Activated CD4-positive, alpha-beta T cell treated with anti-CD3 and anti-CD28 coated beads, Interleukin-2, amount 10 ng/mL, durations not matched to agents 24 days and 14 days (primary cell): ENCODE results near the gene DCTN5. TPM values are rescaled to one million over a fixed set of nuclear protein-coding genes. Genes with fewer than 3 reads are reported as not detected.
A peak's percentile ranks its signal among the peaks of the same experiment; 100 is the strongest.
"Not testable (repeated sequence)": the region's sequence is repeated elsewhere in the genome, so short reads cannot be mapped to it uniquely, and the experiment has no call there.

ENCODE experiments used
- DNase-seq: peaks from one replicate; pipeline ENCODE4 v3.0.0; 2022
- H3K27ac Mint-ChIP-seq: one replicate; pipeline ENCODE4 v1.8.0; 2022; ENCODE audit warnings: mild to moderate bottlenecking, mixed read lengths
- H3K27me3 Mint-ChIP-seq: one replicate; pipeline ENCODE4 v1.8.0; 2022; ENCODE audit warnings: mixed read lengths
- H3K36me3 Mint-ChIP-seq: one replicate; pipeline ENCODE4 v1.8.0; 2022; ENCODE audit warnings: low read depth, mild to moderate bottlenecking, mixed read lengths
- H3K4me1 Mint-ChIP-seq: one replicate; pipeline ENCODE4 v1.8.0; 2021; ENCODE audit warnings: mixed read lengths
- H3K4me3 Mint-ChIP-seq: one replicate; pipeline ENCODE4 v1.8.0; 2022; ENCODE audit warnings: mild to moderate bottlenecking, moderate library complexity, mixed read lengths
- H3K9me3 Mint-ChIP-seq: one replicate; pipeline ENCODE4 v1.8.0; 2021; ENCODE audit warnings: mixed read lengths
- intact Hi-C: fragments of 100-400 bp; cut with micrococcal nuclease; formaldehyde crosslinking; loops from one replicate; pipeline ENCODE4 v1.15.1; 2023
- total RNA-seq: library from RNA; stranded (reverse); gene quantifications from 2 replicates; pipeline ENCODE4 v1.2.3, GENCODE V29; 2022

The DCTN5 gene
- total RNA-seq, 1 donor from 2014 or later, result 98.3 TPM

GRCh38 chr16:23631874-23632273, 9.4 kb upstream of the DCTN5 start:
- Mint-ChIP-seq H3K4me1 (peaks cover 23% of the 10 kb centered on the region), H3K36me3 (peaks cover 52% of the 10 kb centered on the region)
- H3K27ac Mint-ChIP-seq, H3K4me3 Mint-ChIP-seq, intact Hi-C loops, DNase-seq, H3K9me3 Mint-ChIP-seq, H3K27me3 Mint-ChIP-seq: not testable (repeated sequence)

- intact Hi-C loops, result no loop called here
- no peaks in the 10 kb centered on the region for H3K9me3 Mint-ChIP-seq
- H3K27ac Mint-ChIP-seq, result no peak overlapping the region
- no peaks in the 10 kb centered on the region for H3K27me3 Mint-ChIP-seq
- peaks cover 25% of the 10 kb centered on the region for H3K4me1 Mint-ChIP-seq
- no peak overlapping the region for H3K4me3 Mint-ChIP-seq
- H3K36me3 Mint-ChIP-seq, result peaks cover 47% of the 10 kb centered on the region
- DNase-seq, result no peak
These were observed 6.7 kb upstream of the DCTN5 start for GRCh38 chr16:23634461-23635036.

- H3K4me3 Mint-ChIP-seq, result no peak overlapping the region
- H3K27me3 Mint-ChIP-seq, result no peaks in the 10 kb centered on the region
- intact Hi-C loops, result no loop called here
- peak overlapping the region; percentile 72 for H3K27ac Mint-ChIP-seq
- no peaks in the 10 kb centered on the region for H3K9me3 Mint-ChIP-seq
- no peak for DNase-seq
- H3K36me3 Mint-ChIP-seq, result peaks cover 40% of the 10 kb centered on the region
- peaks cover 29% of the 10 kb centered on the region for H3K4me1 Mint-ChIP-seq
These were observed 5.3 kb upstream of the DCTN5 start for GRCh38 chr16:23635958-23636357.

GRCh38 chr16:23640615-23640930, 693 bp upstream of the DCTN5 start:
- H3K27me3 Mint-ChIP-seq, result no peaks in the 10 kb centered on the region
- no peaks in the 10 kb centered on the region for H3K9me3 Mint-ChIP-seq
- H3K4me1 Mint-ChIP-seq, result peaks cover 30% of the 10 kb centered on the region
- DNase-seq, result no peak
- H3K27ac Mint-ChIP-seq, result peak overlapping the region; percentile 93
- intact Hi-C loops, result loop anchor here (2.0 kb wide), 1 partner anchor 38 kb away; the partner anchor contains the start of gene PLK1
- peak overlapping the region; percentile 97 for H3K4me3 Mint-ChIP-seq
- H3K36me3 Mint-ChIP-seq, result peaks cover 39% of the 10 kb centered on the region

GRCh38 chr16:23642246-23642774, 1.0 kb downstream of the DCTN5 start:
- intact Hi-C loops, result no loop called here
- H3K27me3 Mint-ChIP-seq, result no peaks in the 10 kb centered on the region
- H3K4me3 Mint-ChIP-seq, result peak overlapping the region; percentile 97
- H3K9me3 Mint-ChIP-seq, result no peaks in the 10 kb centered on the region
- peaks cover 47% of the 10 kb centered on the region for H3K36me3 Mint-ChIP-seq
- no peak for DNase-seq
- H3K27ac Mint-ChIP-seq, result peak overlapping the region; percentile 93
- H3K4me1 Mint-ChIP-seq, result peaks cover 36% of the 10 kb centered on the region

- no peaks in the 10 kb centered on the region for H3K9me3 Mint-ChIP-seq
- H3K4me1 Mint-ChIP-seq, result peaks cover 38% of the 10 kb centered on the region
- intact Hi-C loops, result no loop called here
- no peaks in the 10 kb centered on the region for H3K27me3 Mint-ChIP-seq
- peaks cover 62% of the 10 kb centered on the region for H3K36me3 Mint-ChIP-seq
- DNase-seq, result no peak
- H3K4me3 Mint-ChIP-seq, result no peak overlapping the region
- peak overlapping the region; percentile 31 for H3K27ac Mint-ChIP-seq
These were observed 9.6 kb downstream of the DCTN5 start for GRCh38 chr16:23650674-23651416.

- Mint-ChIP-seq H3K9me3 (no peaks in the 10 kb centered on the region), H3K27ac (peak overlapping the region; percentile 39), H3K4me1 (peaks cover 30% of the 10 kb centered on the region), H3K36me3 (peaks cover 53% of the 10 kb centered on the region), H3K27me3 (no peaks in the 10 kb centered on the region), H3K4me3 (no peak overlapping the region)
- DNase-seq, result no peak
- intact Hi-C loops, result no loop called here
These were observed 10.7 kb downstream of the DCTN5 start for GRCh38 chr16:23651943-23652468.

GRCh38 chr16:23663918-23664317, 22.7 kb downstream of the DCTN5 start:
- Mint-ChIP-seq H3K4me3 (no peak overlapping the region), H3K27me3 (no peaks in the 10 kb centered on the region)

GRCh38 chr16:23666571-23667354, 25.5 kb downstream of the DCTN5 start:
- intact Hi-C loops, result no loop called here
- Mint-ChIP-seq H3K27ac (no peak overlapping the region), H3K36me3 (peaks cover 88% of the 10 kb centered on the region), H3K27me3 (no peaks in the 10 kb centered on the region), H3K4me3 (no peak overlapping the region), H3K4me1 (peaks cover 20% of the 10 kb centered on the region), H3K9me3 (no peaks in the 10 kb centered on the region)
- DNase-seq, result no peak

More at GRCh38 chr16:23663918-23664317, 22.7 kb downstream of the DCTN5 start:
- no peak for DNase-seq
- no peaks in the 10 kb centered on the region for H3K9me3 Mint-ChIP-seq
- peaks cover 2% of the 10 kb centered on the region for H3K4me1 Mint-ChIP-seq
- peaks cover 89% of the 10 kb centered on the region for H3K36me3 Mint-ChIP-seq
- intact Hi-C loops, result no loop called here
- H3K27ac Mint-ChIP-seq, result no peak overlapping the region

GRCh38 chr16:23667355-23667659, 26.0 kb downstream of the DCTN5 start:
- H3K4me3 Mint-ChIP-seq, result no peak overlapping the region
- DNase-seq, result no peak
- no peaks in the 10 kb centered on the region for H3K27me3 Mint-ChIP-seq
- peaks cover 20% of the 10 kb centered on the region for H3K4me1 Mint-ChIP-seq
- H3K27ac Mint-ChIP-seq, result no peak overlapping the region
- no peaks in the 10 kb centered on the region for H3K9me3 Mint-ChIP-seq
- intact Hi-C loops, result no loop called here
- peaks cover 87% of the 10 kb centered on the region for H3K36me3 Mint-ChIP-seq

GRCh38 chr16:23668225-23668624, 27.0 kb downstream of the DCTN5 start:
- Mint-ChIP-seq H3K4me1 (peaks cover 20% of the 10 kb centered on the region), H3K27me3 (no peaks in the 10 kb centered on the region), H3K27ac (peak overlapping the region; percentile 17), H3K36me3 (peaks cover 81% of the 10 kb centered on the region), H3K9me3 (no peaks in the 10 kb centered on the region), H3K4me3 (no peak overlapping the region)
- intact Hi-C loops, result no loop called here
- DNase-seq, result no peak

- H3K36me3 Mint-ChIP-seq, result peaks cover 79% of the 10 kb centered on the region
- no peak overlapping the region for H3K4me3 Mint-ChIP-seq
- intact Hi-C loops, result no loop called here
- no peak overlapping the region for H3K27ac Mint-ChIP-seq
- H3K27me3 Mint-ChIP-seq, result no peaks in the 10 kb centered on the region
- peaks cover 20% of the 10 kb centered on the region for H3K4me1 Mint-ChIP-seq
- H3K9me3 Mint-ChIP-seq, result no peaks in the 10 kb centered on the region
- no peak for DNase-seq
These were observed 27.6 kb downstream of the DCTN5 start for GRCh38 chr16:23668873-23669272.

- peak overlapping the region; percentile 28 for H3K4me3 Mint-ChIP-seq
- H3K9me3 Mint-ChIP-seq, result no peaks in the 10 kb centered on the region
- intact Hi-C loops, result loop anchor here (1.0 kb wide), 1 partner anchor 29 kb away; the partner anchor contains the start of genes DCTN5 and PALB2
- peak; percentile 80 for DNase-seq
- H3K27me3 Mint-ChIP-seq, result no peaks in the 10 kb centered on the region
- H3K27ac Mint-ChIP-seq, result peak overlapping the region; percentile 66
- peaks cover 20% of the 10 kb centered on the region for H3K4me1 Mint-ChIP-seq
- peaks cover 71% of the 10 kb centered on the region for H3K36me3 Mint-ChIP-seq
These were observed 29.0 kb downstream of the DCTN5 start for GRCh38 chr16:23670137-23670776.
